ENCODE results near the gene DOK7.

The DOK7 gene

GRCh38 chr4:3475041-3475712 is 12.1 kb downstream of the DOK7 start:
- DNase-seq (ENCODE audit: low read depth in 3 of 3): no peak

GRCh38 chr4:3475713-3476260 is 12.7 kb downstream of the DOK7 start:
- no peak for DNase-seq (ENCODE audit: low read depth in 3 of 3)

- no peak for DNase-seq (ENCODE audit: low read depth in 3 of 3)
Measured at GRCh38 chr4:3476341-3476747, 13.2 kb downstream of the DOK7 start.

DNA sequence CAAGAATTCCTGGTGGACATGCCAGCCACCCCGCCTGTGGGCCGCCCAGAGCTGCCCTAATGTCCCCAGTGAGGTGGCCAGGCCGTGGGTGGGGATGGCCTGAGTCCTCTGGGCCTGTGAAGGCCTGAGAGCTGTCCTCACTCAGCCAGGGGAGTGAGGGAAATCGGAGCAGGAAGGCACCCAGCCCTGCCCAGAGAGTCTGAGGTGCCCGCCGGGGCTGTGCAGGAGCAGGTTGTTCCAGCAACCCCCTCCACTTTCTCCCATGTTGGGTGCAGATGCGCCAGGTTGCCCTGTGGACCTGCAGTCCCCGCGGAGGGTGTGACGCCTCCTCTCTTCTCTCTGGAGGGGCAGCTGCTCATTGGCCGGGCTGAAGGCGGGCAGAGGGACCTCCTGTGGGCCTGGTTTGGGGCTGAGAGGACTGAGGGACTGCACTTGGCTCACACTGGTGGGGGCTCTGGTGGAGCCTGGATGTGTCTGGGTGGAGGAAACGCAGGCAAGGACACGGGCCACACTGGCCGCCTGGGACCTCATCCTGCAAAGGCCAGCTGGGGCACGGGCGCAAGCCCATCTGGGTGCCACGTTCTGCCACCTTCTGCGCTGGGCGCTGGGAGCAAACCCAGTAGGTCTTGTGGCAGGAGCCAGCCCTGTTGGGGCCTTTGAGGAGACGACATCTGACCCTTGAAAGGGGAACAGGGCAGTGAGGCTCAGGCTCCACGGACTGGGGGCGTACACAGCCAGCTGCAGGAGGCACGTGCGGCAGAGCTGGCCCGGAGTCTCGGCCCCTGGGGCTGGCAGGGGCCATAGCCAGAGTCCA is 14.0 kb downstream of the DOK7 start:
- DNase-seq (ENCODE audit: low read depth in 3 of 3): no peak

DNA sequence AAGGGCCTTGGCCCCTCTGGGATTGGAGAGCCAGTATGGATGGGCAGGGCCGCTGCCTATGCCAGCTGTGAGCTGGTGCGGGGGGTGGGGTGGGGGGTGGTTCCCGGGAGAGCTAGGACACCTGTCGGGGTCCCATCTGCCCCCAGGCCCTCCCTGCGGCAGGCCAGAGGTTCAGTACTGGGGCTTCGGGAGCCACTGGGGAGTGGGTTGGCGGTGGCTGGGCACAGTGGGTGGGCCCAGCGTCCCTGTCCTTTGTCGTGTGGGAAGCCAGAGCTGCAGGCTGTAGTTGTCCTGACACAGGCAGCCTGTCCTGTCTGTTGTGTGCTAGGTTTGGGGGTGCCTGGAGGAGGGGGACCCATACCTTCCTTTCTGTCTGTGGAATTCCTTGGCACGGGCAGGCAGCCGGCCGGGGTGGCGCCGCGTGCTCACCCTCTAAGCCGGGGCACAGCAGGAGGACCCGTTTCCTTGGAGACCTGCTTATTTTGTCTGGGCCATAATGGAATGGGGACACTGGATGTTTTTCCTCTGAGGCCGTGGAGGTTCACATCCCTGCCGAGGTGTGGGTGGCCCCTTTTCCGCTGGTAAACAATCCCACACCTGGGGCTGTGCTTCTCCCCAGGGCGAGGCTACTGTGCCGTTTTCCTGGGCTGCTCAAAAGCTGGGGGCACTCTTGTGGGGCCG is 14.8 kb downstream of the DOK7 start:
- no peak for DNase-seq (ENCODE audit: low read depth in 3 of 3)

DNA sequence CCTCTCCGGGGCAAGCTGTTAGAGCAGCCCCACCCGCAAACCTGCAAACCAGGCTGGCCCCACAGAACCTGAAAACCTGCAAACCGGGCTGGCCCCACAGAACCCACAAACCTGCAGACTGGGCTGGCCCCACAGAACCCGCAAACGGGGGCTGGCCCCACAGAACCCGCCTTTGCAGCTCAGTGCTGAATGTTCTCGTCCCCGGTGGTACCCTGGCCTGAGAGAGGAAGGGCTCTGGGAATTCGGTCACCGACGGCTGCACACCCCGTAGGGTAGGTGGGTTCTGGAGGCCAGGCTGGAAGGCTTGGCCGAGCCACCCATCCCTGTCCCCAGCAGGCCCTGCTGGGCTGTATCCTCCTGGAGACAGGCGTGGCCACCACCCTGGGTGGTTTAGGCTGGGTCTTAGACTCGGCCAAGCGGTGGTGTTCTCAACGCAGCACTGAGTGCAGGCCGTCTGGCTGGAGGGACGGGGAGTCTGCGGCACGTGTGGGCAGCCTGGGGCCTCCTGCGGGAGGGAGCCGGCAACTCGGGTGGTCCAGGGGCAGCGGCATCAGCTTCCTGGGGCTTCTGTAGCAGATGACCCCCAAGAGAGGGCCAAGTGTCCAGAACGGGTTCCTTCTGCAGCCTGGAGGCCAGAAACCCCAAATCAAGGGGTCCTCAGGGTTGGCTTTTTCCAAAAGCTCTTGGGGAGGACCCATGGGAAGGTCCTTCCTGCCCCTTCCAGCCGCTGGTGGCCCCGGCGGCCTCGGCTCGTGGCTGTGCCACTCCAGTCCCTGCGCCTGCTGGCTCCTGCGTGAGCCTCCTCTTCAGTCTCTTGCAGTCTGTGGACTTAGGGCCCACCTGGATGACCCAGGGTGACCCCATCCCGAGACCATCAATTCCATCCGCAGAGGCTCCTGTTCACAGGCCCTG is 15.6 kb downstream of the DOK7 start:
- DNase-seq (ENCODE audit: low read depth in 3 of 3): no peak

DNA sequence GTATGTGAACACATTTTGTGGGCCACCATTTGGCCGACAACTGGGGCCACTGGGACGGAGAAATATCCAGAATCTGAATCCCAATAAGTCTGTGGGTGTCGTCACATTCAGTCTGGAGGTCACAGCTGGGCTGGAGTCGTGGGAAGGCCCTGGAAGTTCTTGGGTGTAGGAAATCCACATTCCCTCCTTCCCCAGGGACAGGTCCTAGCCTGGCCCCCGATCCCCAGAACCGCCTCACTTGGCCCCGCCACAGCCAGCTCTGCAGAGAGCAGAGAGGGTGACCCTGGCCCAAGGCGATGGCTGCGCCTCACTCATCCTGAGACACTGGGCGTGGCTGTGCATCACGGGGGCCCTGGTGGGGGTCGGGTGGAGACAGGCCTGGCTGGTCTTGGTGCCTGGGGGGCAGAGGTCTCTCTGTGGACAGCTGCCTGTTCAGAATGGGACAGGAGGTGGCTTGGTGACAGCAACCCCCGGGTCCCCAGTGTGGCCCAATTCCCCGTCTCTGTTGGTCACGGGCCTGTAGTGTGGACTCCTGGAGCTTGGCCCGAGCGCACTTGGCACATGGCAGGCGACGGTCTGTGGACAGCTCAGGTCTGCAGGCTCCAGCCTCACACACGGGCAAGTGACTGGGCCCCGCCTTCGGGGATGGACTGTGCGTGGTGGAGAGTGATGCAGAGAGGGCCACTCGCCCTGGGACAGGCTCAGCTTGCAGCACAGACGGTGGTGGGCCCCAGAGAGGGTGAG is 16.4 kb downstream of the DOK7 start:
- DNase-seq (ENCODE audit: low read depth in 3 of 3): no peak

- peak; percentile 54 to 76 (median 60) for DNase-seq (ENCODE audit: low read depth in 3 of 3)
Measured at GRCh38 chr4:3480528-3481112, 17.5 kb downstream of the DOK7 start.

DNA sequence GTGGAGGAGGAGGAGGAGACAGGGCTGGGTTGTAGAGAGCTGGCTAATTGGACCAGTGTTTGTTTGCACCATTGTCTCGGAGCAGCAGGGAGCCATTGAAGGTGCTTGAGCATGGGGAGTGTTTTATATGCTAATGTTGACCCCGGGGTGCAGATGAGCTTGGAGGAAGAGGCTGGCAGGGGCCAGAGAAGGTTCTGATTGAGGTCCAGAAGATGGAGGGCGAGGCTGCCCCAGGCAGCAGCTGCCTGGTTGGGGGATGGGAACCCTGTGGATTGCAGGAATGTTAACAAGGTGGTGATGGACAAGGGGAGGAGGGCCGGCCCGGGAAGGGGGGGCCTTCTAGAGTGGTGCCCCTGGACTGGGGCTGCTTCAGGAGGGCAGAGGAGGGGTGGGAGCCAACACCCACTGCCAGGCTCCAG is 18.0 kb downstream of the DOK7 start:
- DNase-seq (ENCODE audit: low read depth in 3 of 3): no peak

DNA sequence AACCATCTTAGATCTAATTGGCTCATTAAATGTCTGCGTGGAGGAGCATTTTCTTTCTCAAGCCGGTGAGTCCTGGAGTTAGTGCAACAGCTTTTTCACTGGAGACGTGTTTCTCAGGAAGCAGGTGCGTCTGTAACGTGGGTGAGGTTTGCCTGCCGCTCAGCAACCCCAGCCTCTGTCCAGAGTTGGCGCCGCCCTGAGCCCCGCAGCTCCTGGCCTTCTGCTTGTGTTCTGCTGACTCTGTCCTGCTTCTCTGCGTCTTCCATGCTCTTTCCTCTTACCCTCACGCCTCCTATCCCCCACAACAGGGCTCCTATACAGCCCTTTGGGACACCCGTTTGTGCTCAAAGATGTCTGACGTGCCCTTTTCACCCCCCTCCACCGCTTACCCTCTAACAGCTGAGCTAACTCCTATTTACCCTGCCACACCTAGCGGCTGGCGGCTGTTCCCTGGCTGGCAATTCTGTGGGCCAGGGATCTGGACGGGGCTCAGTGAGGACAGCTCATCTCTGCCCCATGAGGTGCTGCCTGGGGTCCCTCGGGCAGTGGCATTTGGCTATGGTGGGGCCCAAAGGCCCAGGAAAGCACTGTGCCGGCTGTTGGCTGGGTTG is 18.8 kb downstream of the DOK7 start:
- no peak for DNase-seq (ENCODE audit: low read depth in 3 of 3)

DNA sequence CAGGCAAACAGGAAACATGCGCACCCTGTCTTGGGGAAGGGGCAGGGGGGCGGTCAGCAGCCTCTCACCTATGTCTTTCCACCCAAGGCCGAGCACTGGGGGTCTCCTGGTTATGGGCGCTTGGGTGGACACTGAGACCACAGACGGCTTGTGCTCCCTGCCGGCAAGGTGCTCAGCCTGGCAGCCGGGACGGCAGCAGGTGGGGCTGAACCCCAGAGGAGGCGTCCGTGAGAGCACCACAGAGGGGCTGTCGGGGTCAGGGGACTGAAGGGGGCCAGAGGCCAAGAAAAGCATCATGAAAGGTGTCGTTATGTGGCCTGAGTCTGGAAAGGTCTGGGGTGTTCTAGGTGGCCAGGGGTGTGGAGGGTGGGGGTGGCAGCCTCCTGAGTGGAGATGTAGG is 19.6 kb downstream of the DOK7 start:
- no peak for DNase-seq (ENCODE audit: low read depth in 3 of 3)

DNA sequence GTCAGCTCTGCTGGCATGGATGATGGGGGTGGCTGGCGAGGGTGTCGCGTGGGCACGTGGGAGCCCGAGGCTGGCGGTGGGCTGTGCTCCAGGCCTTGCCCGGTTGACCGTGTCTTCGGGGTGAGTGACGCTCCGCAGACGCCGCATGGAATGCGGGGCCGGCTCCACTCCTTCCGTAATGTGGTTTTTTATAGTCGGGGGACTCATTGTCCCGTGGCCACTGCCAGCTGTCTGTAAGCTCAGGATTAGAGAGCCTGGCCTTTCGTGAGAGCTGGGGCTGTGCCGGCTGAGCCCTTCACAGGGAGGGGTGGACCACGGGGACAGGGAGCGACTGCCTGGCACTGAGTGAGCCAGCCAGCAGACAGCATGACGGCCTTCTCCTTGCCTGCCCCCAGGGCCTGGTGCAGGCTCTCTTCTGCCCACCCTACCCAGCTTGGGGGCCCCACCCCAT is 20.4 kb downstream of the DOK7 start:
- no peak for DNase-seq (ENCODE audit: low read depth in 3 of 3)

GRCh38 chr4:3484057-3484973 is 21.2 kb downstream of the DOK7 start:
- DNase-seq (ENCODE audit: low read depth in 3 of 3): no peak

- DNase-seq (ENCODE audit: low read depth in 3 of 3): no peak
Measured at GRCh38 chr4:3485011-3485791, 22.1 kb downstream of the DOK7 start.

DNA sequence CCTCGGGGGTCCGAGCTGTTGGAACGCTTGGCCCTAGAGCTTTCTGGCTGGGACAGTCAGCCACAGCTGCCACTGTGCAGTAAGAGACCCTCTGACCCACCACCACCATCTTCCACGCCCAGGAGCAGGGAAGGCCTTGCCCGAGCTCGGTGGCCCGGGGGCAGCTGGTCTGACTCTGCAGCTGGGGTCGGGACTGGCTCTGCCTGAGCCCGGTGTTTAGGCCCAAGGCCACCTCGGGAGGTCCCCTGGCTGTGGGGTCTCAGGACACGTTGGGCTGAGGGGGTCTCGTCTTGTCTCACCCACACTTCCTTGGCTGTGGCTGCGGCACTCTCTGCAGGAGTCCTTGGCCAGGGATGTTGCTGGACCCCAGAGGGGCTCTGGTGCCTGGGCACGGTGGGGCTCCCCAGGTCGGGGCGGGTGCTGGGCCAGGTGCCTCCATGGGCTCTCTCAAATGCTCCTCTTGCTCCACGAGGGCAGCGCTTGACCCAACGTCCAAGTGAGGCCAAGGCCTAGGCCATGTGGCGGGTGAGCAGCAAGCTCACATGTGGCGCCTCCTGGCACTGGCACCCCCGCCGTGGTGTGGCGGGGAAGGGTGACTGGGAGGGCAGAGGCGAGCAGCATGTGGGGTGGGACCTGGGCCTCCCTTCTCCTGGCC is 22.9 kb downstream of the DOK7 start:
- DNase-seq (ENCODE audit: low read depth in 3 of 3): no peak

DNA sequence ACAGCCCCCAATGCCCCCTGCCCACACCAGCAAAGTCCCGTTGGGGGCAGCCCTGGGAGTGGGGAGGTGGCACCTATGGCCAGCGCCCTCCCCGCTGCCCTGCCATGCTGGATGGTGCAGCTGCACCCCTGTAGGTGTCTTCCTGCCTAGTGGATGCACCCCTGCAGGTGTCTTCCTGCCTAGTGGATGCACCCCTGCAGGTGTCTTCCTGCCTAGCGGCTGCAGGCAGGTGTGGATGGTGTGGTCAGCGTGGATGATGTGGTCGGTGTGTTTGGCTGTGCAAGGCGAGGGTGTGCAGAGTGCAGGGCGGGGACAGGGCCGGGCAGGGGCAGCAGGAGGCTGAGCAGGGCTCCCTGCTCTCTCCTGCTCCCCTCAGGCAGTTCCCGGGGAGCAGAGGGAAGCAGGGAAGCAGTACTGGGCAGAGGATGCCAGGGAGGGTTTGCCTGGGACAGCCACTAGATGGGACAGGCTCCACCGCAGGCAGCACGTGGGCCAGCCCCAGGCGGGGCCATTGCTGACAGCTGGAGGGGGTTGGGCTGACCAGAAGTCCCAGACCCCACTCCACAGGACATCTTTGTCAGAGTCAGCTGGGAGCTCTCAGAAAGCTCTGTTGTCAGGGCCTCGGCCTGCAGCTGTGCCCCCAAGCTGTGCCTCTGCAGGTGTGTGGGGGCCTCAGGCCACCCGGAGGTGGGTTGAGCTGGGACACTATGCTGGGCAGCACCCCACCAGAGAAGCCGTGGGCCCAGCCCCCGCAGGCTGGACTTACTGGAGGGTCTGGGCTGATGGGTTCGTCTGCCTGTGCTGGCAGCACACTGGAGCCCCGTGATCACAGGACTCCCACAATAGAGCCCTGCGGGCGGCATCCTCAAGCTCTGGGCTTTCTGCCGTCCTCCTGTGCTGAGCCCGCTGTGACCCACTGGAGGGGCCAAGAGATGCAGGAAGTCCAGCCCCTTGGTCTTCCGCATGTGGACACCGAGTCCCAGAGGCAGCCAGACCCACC is 23.7 kb downstream of the DOK7 start:
- DNase-seq (ENCODE audit: low read depth in 3 of 3): no peak

All from stimulated activated CD4-positive, alpha-beta T cell treated with anti-CD3 and anti-CD28 coated beads, TNF-alpha, amount 100 ng/mL, for 24 hours (primary cell).